Astrocyte of the cerebellum (primary cell): ENCODE results near the gene AKT3.
"Not testable (repeated sequence)": the region's sequence is repeated elsewhere in the genome, so short reads cannot be mapped to it uniquely, and the experiment has no call there.

Experiments
- DNase-seq: peaks from one replicate; pipeline ENCODE4 v3.0.0-alpha.2; 2011; ENCODE audit warnings: low read depth
- H3K4me3 ChIP-seq: 2 replicates; pipeline ENCODE4 v1.5.1; 2011; ENCODE audit warnings: mild to moderate bottlenecking, low read depth, low read length, moderate library complexity
- in situ Hi-C: cut with HindIII; loops from 2 replicates; pipeline ENCODE4 v1.10.0; 2017; ENCODE audit warnings: low sequenced_read_pairs
- TF ChIP-seq, protein P1 (sequence below): IDR thresholded peaks from 2 replicates; pipeline ENCODE4 v1.5.1; 2012; ENCODE audit warnings: low read length, low read depth, moderate library complexity, mild to moderate bottlenecking; ENCODE audit errors: missing control alignments

The AKT3 gene

GRCh38 chr1:243672539-243673074, 177.4 kb downstream of the AKT3 start:
- DNase-seq = peak; percentile 72

DNA sequence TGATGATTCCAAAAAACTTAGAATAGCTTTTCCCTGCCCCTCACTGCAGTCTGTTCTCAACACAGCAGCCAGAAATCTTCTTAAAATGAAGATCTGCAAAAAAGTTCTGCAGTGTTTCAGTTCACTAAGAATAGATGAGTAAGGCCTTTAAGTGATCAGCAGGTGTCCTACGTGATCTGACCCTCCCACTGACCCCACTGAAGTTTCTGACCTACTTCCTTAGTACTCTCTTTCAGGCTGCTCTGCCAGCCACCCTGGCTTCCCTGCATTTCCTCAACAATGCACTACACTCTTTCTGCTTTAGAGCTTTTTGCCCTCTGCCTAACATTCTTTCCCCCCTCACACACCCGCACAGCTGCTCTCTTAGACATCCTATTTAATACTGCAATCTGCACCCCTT, 182.5 kb downstream of the AKT3 start:
- in situ Hi-C loops = no loop called here
- no peak overlapping the region for H3K4me3 ChIP-seq
- TF ChIP-seq, protein P1, sequence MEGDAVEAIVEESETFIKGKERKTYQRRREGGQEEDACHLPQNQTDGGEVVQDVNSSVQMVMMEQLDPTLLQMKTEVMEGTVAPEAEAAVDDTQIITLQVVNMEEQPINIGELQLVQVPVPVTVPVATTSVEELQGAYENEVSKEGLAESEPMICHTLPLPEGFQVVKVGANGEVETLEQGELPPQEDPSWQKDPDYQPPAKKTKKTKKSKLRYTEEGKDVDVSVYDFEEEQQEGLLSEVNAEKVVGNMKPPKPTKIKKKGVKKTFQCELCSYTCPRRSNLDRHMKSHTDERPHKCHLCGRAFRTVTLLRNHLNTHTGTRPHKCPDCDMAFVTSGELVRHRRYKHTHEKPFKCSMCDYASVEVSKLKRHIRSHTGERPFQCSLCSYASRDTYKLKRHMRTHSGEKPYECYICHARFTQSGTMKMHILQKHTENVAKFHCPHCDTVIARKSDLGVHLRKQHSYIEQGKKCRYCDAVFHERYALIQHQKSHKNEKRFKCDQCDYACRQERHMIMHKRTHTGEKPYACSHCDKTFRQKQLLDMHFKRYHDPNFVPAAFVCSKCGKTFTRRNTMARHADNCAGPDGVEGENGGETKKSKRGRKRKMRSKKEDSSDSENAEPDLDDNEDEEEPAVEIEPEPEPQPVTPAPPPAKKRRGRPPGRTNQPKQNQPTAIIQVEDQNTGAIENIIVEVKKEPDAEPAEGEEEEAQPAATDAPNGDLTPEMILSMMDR = no peak
- no peak for DNase-seq

More at GRCh38 chr1:243672539-243673074, 177.4 kb downstream of the AKT3 start:
- in situ Hi-C loops = no loop called here
- no peak overlapping the region for H3K4me3 ChIP-seq
- TF ChIP-seq, protein P1 = no peak

- no peak for DNase-seq
- H3K4me3 ChIP-seq = no peak overlapping the region
- in situ Hi-C loops = no loop called here
- TF ChIP-seq, protein P1 = no peak
Measured at GRCh38 chr1:243667133-243667532, 182.9 kb downstream of the AKT3 start.

- in situ Hi-C loops = no loop called here
- TF ChIP-seq, protein P1 = no peak
- no peak for DNase-seq
- no peak overlapping the region for H3K4me3 ChIP-seq
Measured at GRCh38 chr1:243663651-243664050, 186.4 kb downstream of the AKT3 start.

GRCh38 chr1:243662169-243662568, 187.9 kb downstream of the AKT3 start:
- in situ Hi-C loops, DNase-seq, H3K4me3 ChIP-seq: not testable (repeated sequence)

GRCh38 chr1:243658594-243659105, 191.4 kb downstream of the AKT3 start:
- TF ChIP-seq, protein P1 = no peak

GRCh38 chr1:243657793-243658192, 192.2 kb downstream of the AKT3 start:
- no peak overlapping the region for H3K4me3 ChIP-seq
- TF ChIP-seq, protein P1 = no peak
- DNase-seq = no peak
- in situ Hi-C loops = no loop called here

More at GRCh38 chr1:243658594-243659105, 191.4 kb downstream of the AKT3 start:
- no peak overlapping the region for H3K4me3 ChIP-seq
- DNase-seq = no peak
- in situ Hi-C loops = no loop called here

DNA sequence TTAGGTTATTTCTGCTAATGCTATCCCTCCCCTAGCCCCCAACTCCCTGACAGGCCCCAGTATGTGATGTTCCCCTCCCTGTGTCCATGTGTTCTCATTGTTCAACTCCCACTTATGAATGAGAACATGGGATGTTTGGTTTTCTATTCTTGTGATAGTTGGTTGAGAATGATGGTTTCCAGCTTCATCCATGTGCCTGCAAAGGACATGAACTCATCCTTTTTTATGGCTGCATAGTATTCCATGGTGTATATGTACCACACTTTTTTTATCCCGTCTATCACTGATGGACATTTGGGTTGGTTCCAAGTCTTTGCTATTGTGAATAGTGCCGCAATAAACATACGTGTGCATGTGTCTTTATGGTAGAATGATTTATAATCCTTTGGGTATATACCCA, 200.5 kb downstream of the AKT3 start:
- DNase-seq, in situ Hi-C loops, H3K4me3 ChIP-seq: not testable (repeated sequence)
